Parathyroid adenoma (tissue), 2 donors: ENCODE measurements around the gene TRAM2.

Experiments used
- H2AFZ ChIP-seq: fragments of 300-600 bp; sonication (generic); one replicate; pipeline ENCODE4 v1.7.0; 2017; ENCODE audit warnings: antibody characterized with exemption, mild to moderate bottlenecking
- H3K27ac ChIP-seq: fragments of 300-600 bp; sonication (generic); one replicate; pipeline ENCODE4 v1.7.0; 2017
- H3K27me3 ChIP-seq: fragments of 300-600 bp; sonication (generic); one replicate; pipeline ENCODE4 v1.7.0; 2017; ENCODE audit warnings: low read length; ENCODE audit not compliant: control insufficient read depth, insufficient read depth
- H3K36me3 ChIP-seq: fragments of 300-600 bp; sonication (generic); one replicate; pipeline ENCODE4 v1.7.0; 2017; ENCODE audit warnings: low read length; ENCODE audit not compliant: control insufficient read depth, insufficient read depth
- H3K4me1 ChIP-seq: fragments of 300-600 bp; sonication (generic); one replicate; pipeline ENCODE4 v1.7.0; 2017; ENCODE audit warnings: control low read depth
- H3K4me2 ChIP-seq: fragments of 300-600 bp; sonication (generic); one replicate; pipeline ENCODE4 v1.7.0; 2017; ENCODE audit warnings: low read length
- H3K4me3 ChIP-seq: fragments of 300-600 bp; sonication (generic); one replicate; pipeline ENCODE4 v1.7.0; 2017; ENCODE audit warnings: low read depth, low read length
- H3K79me2 ChIP-seq: fragments of 300-600 bp; sonication (generic); one replicate; pipeline ENCODE4 v1.7.0; 2017; ENCODE audit warnings: control low read depth
- H3K9ac ChIP-seq: fragments of 300-600 bp; sonication (generic); one replicate; pipeline ENCODE4 v1.7.0; 2017; ENCODE audit warnings: mild to moderate bottlenecking
- H3K9me3 ChIP-seq: fragments of 300-600 bp; sonication (generic); one replicate; pipeline ENCODE4 v1.7.0; 2017; ENCODE audit warnings: low read length; ENCODE audit not compliant: control insufficient read depth
- TF ChIP-seq, protein P1 (sequence below): fragments of 300-600 bp; sonication (generic); IDR thresholded peaks from one replicate; pipeline ENCODE4 v1.7.0; 2017; ENCODE audit warnings: antibody characterized with exemption, mild to moderate bottlenecking
- donor health status: primary hyperparathyroidism.

The TRAM2 gene

DNA sequence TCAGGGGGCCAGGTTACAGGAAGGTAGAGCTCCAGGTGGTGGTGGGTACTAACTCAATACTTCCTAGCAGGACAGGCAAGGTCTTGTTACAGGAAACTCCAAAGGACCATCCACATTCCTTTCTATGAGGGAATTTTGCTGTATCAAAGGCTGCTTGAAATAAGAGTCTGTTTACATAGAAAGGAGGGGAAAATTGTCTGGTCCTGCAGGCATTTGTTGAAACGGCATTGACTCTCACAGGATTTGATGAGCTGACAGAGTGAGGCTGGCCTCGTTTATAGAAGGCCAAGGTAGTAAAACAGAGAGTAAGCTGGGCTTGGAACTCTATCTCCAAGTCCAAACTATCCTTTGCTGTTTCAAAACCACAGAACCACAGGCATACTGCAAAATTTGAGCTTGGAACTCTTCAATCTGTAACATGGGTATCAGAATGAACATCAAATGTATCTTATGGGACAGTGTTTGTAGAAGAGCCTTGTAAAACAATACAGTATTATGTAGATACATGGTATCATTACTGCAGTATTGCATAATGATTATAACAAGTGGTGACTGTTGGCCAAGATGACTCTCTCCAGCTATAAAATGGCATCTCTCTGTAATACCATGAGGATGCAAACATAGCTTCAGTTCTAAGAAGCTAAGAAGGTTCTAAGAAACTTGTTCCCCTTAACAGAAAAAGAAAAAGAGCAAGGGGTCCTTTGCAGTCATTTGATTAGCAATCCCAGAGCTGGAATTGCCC lies 61.5 kb downstream of the TRAM2 start:
- no peak overlapping the region for H3K9ac ChIP-seq
- TF ChIP-seq, protein P1, sequence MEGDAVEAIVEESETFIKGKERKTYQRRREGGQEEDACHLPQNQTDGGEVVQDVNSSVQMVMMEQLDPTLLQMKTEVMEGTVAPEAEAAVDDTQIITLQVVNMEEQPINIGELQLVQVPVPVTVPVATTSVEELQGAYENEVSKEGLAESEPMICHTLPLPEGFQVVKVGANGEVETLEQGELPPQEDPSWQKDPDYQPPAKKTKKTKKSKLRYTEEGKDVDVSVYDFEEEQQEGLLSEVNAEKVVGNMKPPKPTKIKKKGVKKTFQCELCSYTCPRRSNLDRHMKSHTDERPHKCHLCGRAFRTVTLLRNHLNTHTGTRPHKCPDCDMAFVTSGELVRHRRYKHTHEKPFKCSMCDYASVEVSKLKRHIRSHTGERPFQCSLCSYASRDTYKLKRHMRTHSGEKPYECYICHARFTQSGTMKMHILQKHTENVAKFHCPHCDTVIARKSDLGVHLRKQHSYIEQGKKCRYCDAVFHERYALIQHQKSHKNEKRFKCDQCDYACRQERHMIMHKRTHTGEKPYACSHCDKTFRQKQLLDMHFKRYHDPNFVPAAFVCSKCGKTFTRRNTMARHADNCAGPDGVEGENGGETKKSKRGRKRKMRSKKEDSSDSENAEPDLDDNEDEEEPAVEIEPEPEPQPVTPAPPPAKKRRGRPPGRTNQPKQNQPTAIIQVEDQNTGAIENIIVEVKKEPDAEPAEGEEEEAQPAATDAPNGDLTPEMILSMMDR = no peak
- no peak overlapping the region for H2AFZ ChIP-seq
- no peaks in the 10 kb centered on the region for H3K79me2 ChIP-seq
- H3K4me2 ChIP-seq = no peak overlapping the region
- H3K4me1 ChIP-seq = no peaks in the 10 kb centered on the region
- no peaks in the 10 kb centered on the region for H3K27me3 ChIP-seq
- H3K27ac ChIP-seq = no peak overlapping the region
- no peaks in the 10 kb centered on the region for H3K9me3 ChIP-seq
- H3K4me3 ChIP-seq = no peak overlapping the region
- H3K36me3 ChIP-seq = no peaks in the 10 kb centered on the region

DNA sequence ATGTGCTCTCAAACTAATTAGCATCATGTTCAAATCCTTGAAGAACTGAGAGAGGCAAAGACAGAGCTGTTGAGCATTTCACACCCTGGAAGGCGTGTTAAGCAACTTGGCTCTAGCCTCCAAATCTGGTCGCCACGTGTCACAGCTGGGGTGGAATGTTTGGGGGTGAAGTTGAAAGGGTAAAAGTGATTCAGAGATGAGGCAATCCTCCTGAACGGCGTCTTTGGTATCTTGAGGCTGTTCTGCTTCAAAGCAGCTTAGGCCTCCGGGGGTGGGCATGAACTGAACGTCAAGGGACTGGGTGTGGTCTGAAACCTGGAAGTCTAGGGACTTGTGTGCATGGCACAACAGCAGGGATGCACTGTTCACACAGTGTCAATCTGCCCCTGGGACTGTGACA lies 62.3 kb downstream of the TRAM2 start:
- Histone ChIP-seq H3K9ac (no peak overlapping the region), H3K79me2 (no peaks in the 10 kb centered on the region), H3K27me3 (no peaks in the 10 kb centered on the region), H3K9me3 (no peaks in the 10 kb centered on the region), H3K36me3 (no peaks in the 10 kb centered on the region), H3K27ac (no peak overlapping the region), H3K4me1 (no peaks in the 10 kb centered on the region), H2AFZ (no peak overlapping the region), H3K4me2 (no peak overlapping the region), H3K4me3 (no peak overlapping the region)
- TF ChIP-seq, protein P1 = no peak

DNA sequence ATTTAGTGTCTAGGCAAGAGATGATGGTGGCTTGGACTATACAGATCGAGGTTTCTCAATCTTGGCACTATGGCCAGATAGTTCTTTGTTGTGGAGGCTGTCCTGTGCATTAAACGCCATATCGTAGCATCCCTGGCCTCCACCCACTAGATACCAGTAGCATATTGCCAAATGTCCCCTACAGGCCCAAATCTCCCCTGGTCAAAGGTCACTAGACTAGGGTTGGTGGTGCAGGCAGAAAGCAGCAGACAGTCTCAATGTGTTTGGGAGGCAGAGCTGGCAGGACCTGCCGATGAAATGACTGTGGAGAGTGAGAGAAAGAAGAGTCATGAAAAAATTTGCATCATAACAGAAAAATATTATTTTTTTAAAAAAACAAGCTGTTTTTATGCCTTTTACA lies 63.0 kb downstream of the TRAM2 start:
- H3K4me2 ChIP-seq = no peak overlapping the region
- no peak overlapping the region for H2AFZ ChIP-seq
- no peaks in the 10 kb centered on the region for H3K36me3 ChIP-seq
- H3K27ac ChIP-seq = no peak overlapping the region
- peaks cover 4% of the 10 kb centered on the region for H3K4me1 ChIP-seq
- H3K9me3 ChIP-seq = no peaks in the 10 kb centered on the region
- no peak overlapping the region for H3K4me3 ChIP-seq
- H3K27me3 ChIP-seq = no peaks in the 10 kb centered on the region
- no peak overlapping the region for H3K9ac ChIP-seq
- TF ChIP-seq, protein P1 = no peak
- no peaks in the 10 kb centered on the region for H3K79me2 ChIP-seq

DNA sequence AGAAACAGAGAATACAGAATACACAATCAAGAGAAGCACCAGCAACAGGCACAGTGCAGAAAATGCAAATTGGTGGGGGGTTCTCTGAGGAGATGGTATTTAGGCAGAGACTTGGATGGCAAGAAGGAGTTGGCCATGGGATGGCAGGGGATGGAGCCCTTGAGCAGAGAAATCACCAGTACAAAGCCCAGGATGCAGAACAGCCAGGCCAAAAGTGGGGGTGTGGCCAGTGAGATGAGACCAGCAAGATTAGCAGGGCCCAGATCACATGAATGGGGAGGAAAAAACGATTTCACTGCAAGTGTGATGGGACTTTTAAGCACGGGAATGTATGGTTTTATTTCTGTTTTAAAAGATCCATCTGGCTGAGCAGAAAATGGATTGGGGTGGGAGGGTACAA lies 63.4 kb downstream of the TRAM2 start:
- Histone ChIP-seq H3K9ac (no peak overlapping the region), H3K4me1 (peaks cover 4% of the 10 kb centered on the region), H3K36me3 (no peaks in the 10 kb centered on the region), H3K4me2 (no peak overlapping the region), H3K9me3 (no peaks in the 10 kb centered on the region), H3K27me3 (no peaks in the 10 kb centered on the region), H3K79me2 (no peaks in the 10 kb centered on the region), H2AFZ (no peak overlapping the region), H3K27ac (no peak overlapping the region), H3K4me3 (no peak overlapping the region)
- TF ChIP-seq, protein P1 = no peak

DNA sequence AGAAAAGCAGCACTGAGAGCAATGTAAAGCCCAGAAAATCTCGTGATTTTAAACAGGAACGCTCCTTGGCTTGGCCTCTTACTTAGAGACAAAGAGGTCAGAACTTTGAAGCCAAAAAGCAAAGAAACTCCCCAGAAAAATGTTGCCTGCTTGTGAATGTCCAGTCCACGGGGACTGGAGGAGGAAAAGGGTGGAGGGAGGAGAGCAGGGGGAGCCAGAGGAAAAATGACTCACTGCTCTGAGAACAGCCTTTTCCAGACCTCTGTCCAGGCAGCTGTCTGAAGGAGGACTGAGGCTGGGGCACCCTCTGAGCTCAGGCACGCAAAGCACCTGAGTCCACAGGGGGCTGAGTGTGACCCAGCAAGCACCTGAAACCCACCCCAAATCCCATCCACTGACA lies 64.7 kb downstream of the TRAM2 start:
- Histone ChIP-seq H3K4me3 (no peak overlapping the region), H3K27ac (peak overlapping the region; percentile 48), H3K27me3 (no peaks in the 10 kb centered on the region), H3K4me2 (no peak overlapping the region), H3K36me3 (no peaks in the 10 kb centered on the region), H3K79me2 (no peaks in the 10 kb centered on the region), H2AFZ (no peak overlapping the region), H3K9me3 (no peaks in the 10 kb centered on the region), H3K9ac (no peak overlapping the region), H3K4me1 (peaks cover 4% of the 10 kb centered on the region)
- TF ChIP-seq, protein P1 = no peak
